Measurements from ENCODE around the gene FBXO36. TPM values are rescaled to one million over a fixed set of nuclear protein-coding genes. Genes with fewer than 3 reads are reported as not detected.
"Not testable (repeated sequence)": the region's sequence is repeated elsewhere in the genome, so short reads cannot be mapped to it uniquely, and the experiment has no call there.

The FBXO36 gene
- polyA plus RNA-seq, 1 experiment: 2.0 TPM

GRCh38 chr2:229955663-229956062 is 33.4 kb downstream of the FBXO36 start:
- no peaks in the 10 kb centered on the region for H3K9me3 ChIP-seq (ENCODE audit: control insufficient read depth, insufficient read depth, low read length)
- H3K27me3 ChIP-seq (ENCODE audit: control insufficient read depth, insufficient read depth, low read length): no peaks in the 10 kb centered on the region
- ChIA-PET POLR2A (no interaction called here), CTCF (no interaction called here)
- DNase-seq (ENCODE audit: low read depth, low spot score): no peak
- H3K4me3 ChIP-seq (ENCODE audit: low read depth, low read length): no peak overlapping the region
- no peak overlapping the region for H3K27ac ChIP-seq (ENCODE audit: low read depth, low read length)
- TF ChIP-seq, protein P1, sequence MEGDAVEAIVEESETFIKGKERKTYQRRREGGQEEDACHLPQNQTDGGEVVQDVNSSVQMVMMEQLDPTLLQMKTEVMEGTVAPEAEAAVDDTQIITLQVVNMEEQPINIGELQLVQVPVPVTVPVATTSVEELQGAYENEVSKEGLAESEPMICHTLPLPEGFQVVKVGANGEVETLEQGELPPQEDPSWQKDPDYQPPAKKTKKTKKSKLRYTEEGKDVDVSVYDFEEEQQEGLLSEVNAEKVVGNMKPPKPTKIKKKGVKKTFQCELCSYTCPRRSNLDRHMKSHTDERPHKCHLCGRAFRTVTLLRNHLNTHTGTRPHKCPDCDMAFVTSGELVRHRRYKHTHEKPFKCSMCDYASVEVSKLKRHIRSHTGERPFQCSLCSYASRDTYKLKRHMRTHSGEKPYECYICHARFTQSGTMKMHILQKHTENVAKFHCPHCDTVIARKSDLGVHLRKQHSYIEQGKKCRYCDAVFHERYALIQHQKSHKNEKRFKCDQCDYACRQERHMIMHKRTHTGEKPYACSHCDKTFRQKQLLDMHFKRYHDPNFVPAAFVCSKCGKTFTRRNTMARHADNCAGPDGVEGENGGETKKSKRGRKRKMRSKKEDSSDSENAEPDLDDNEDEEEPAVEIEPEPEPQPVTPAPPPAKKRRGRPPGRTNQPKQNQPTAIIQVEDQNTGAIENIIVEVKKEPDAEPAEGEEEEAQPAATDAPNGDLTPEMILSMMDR (IDR thresholded peaks at IDR 0.05; ENCODE audit: low read depth, low read length): no peak

GRCh38 chr2:229956491-229956890 is 34.2 kb downstream of the FBXO36 start:
- H3K4me3 ChIP-seq (ENCODE audit: low read depth, low read length): no peak overlapping the region
- CTCF ChIA-PET: no interaction called here

GRCh38 chr2:229963596-229963995 is 41.3 kb downstream of the FBXO36 start:
- H3K9me3 ChIP-seq (ENCODE audit: control insufficient read depth, insufficient read depth, low read length); DNase-seq (ENCODE audit: low read depth, low spot score); H3K27me3 ChIP-seq (ENCODE audit: control insufficient read depth, insufficient read depth, low read length); H3K27ac ChIP-seq (ENCODE audit: low read depth, low read length); POLR2A ChIA-PET; H3K4me3 ChIP-seq (ENCODE audit: low read depth, low read length): not testable (repeated sequence)
- CTCF ChIA-PET: interaction anchor here (0.6 to 0.7 kb wide), 3 partner anchors 37 to 1638 kb away, joined by 3 to 10 read pairs (median 4); no protein-coding TSS in a partner anchor

More at GRCh38 chr2:229956491-229956890, 34.2 kb downstream of the FBXO36 start:
- DNase-seq (ENCODE audit: low read depth, low spot score): no peak
- H3K9me3 ChIP-seq (ENCODE audit: control insufficient read depth, insufficient read depth, low read length): no peaks in the 10 kb centered on the region
- POLR2A ChIA-PET: no interaction called here
- H3K27ac ChIP-seq (ENCODE audit: low read depth, low read length): no peak overlapping the region
- H3K27me3 ChIP-seq (ENCODE audit: control insufficient read depth, insufficient read depth, low read length): no peaks in the 10 kb centered on the region
- TF ChIP-seq, protein P1 (IDR thresholded peaks at IDR 0.05; ENCODE audit: low read depth, low read length): no peak

- Histone ChIP-seq H3K27me3 (ENCODE audit: control insufficient read depth, insufficient read depth, low read length) (no peaks in the 10 kb centered on the region), H3K4me3 (ENCODE audit: low read depth, low read length) (no peak overlapping the region), H3K9me3 (ENCODE audit: control insufficient read depth, insufficient read depth, low read length) (no peaks in the 10 kb centered on the region), H3K27ac (ENCODE audit: low read depth, low read length) (no peak overlapping the region)
- DNase-seq (ENCODE audit: low read depth, low spot score): no peak
- ChIA-PET POLR2A (no interaction called here), CTCF (no interaction called here)
- TF ChIP-seq, protein P1 (IDR thresholded peaks at IDR 0.05; ENCODE audit: low read depth, low read length): no peak
Measured at GRCh38 chr2:229969921-229970320, 47.6 kb downstream of the FBXO36 start.

- TF ChIP-seq, protein P1 (IDR thresholded peaks at IDR 0.05; ENCODE audit: low read depth, low read length): no peak
- no peak overlapping the region for H3K4me3 ChIP-seq (ENCODE audit: low read depth, low read length)
- ChIA-PET POLR2A (no interaction called here), CTCF (no interaction called here)
- H3K9me3 ChIP-seq (ENCODE audit: control insufficient read depth, insufficient read depth, low read length): no peaks in the 10 kb centered on the region
- no peak for DNase-seq (ENCODE audit: low read depth, low spot score)
- no peak overlapping the region for H3K27ac ChIP-seq (ENCODE audit: low read depth, low read length)
- no peaks in the 10 kb centered on the region for H3K27me3 ChIP-seq (ENCODE audit: control insufficient read depth, insufficient read depth, low read length)
Measured at GRCh38 chr2:229970406-229970805, 48.1 kb downstream of the FBXO36 start.
